Right renal cortex interstitium (tissue), 3 donors: ENCODE data around the gene KIRREL3. TPM values are rescaled to one million over a fixed set of nuclear protein-coding genes. Genes with fewer than 3 reads are reported as not detected.
A peak's percentile ranks its signal among the peaks of the same experiment; 100 is the strongest.

Experiments used
- DNase-seq, 3 donors: peaks; one replicate each; pipeline ENCODE4 v3.0.0-alpha.2; 2013; ENCODE audit warnings: low read depth in 3 of 3, low spot score in 2 of 3
- polyA plus RNA-seq, 3 donors: library from polyadenylated mRNA; unstranded; fragments of 120-200 nt; gene quantifications; one replicate each; pipeline ENCODE4 v1.2.1, GENCODE V29; 2013; ENCODE audit not compliant: insufficient read length in 3 of 3

Gene KIRREL3
- polyA plus RNA-seq, 3 donors: 1.2 to 1.4 (median 1.3) TPM

- no peak for DNase-seq
Observed at GRCh38 chr11:126722006-126722736, 278.4 kb downstream of the KIRREL3 start.

- no peak for DNase-seq
Observed at GRCh38 chr11:126720539-126721235, 279.9 kb downstream of the KIRREL3 start.

GRCh38 chr11:126719740-126720139 lies 280.8 kb downstream of the KIRREL3 start:
- no peak for DNase-seq

GRCh38 chr11:126718276-126718675 lies 282.3 kb downstream of the KIRREL3 start:
- DNase-seq: no peak

- peak; percentile 13 to 30 (median 20) for DNase-seq
Observed at GRCh38 chr11:126716456-126717083, 284.0 kb downstream of the KIRREL3 start.

- DNase-seq: no peak
Observed at GRCh38 chr11:126713806-126714205, 286.8 kb downstream of the KIRREL3 start.

- DNase-seq: no peak
Observed at GRCh38 chr11:126711977-126712625, 288.5 kb downstream of the KIRREL3 start.

- no peak for DNase-seq
Observed at GRCh38 chr11:126710804-126711399, 289.7 kb downstream of the KIRREL3 start.

GRCh38 chr11:126707498-126707897 lies 293.1 kb downstream of the KIRREL3 start:
- no peak for DNase-seq

- no peak for DNase-seq
Observed at GRCh38 chr11:126704096-126704495, 296.5 kb downstream of the KIRREL3 start.

GRCh38 chr11:126703662-126704061 lies 296.9 kb downstream of the KIRREL3 start:
- DNase-seq: no peak

- DNase-seq: no peak
Observed at GRCh38 chr11:126702987-126703386, 297.6 kb downstream of the KIRREL3 start.

GRCh38 chr11:126702165-126702720 lies 298.3 kb downstream of the KIRREL3 start:
- no peak for DNase-seq

GRCh38 chr11:126701520-126701897 lies 299.1 kb downstream of the KIRREL3 start:
- no peak for DNase-seq

GRCh38 chr11:126700768-126701519 lies 299.6 kb downstream of the KIRREL3 start:
- no peak for DNase-seq

GRCh38 chr11:126698576-126698975 lies 302.0 kb downstream of the KIRREL3 start:
- no peak for DNase-seq

GRCh38 chr11:126697936-126698335 lies 302.6 kb downstream of the KIRREL3 start:
- no peak for DNase-seq

GRCh38 chr11:126696982-126697381 lies 303.6 kb downstream of the KIRREL3 start:
- DNase-seq: no peak

- no peak for DNase-seq
Observed at GRCh38 chr11:126695293-126695692, 305.3 kb downstream of the KIRREL3 start.
